Gastroesophageal sphincter (tissue), 4 donors: ENCODE results near the gene SAMD14. TPM values are rescaled to one million over a fixed set of nuclear protein-coding genes. Genes with fewer than 3 reads are reported as not detected.

Experiments
- ATAC-seq: fragments of 150-250 bp; one replicate; pipeline ENCODE4 v1.9.1; 2016; ENCODE audit warnings: mild to moderate bottlenecking, moderate library complexity
- H3K27ac ChIP-seq, 4 donors: fragments of 200-600 bp; sonication (generic) in 3 of 4; 1 replicate in 3 of 4; 2 replicates in 1 of 4; pipeline ENCODE4 v1.5.1; 2016 to 2019
- H3K27me3 ChIP-seq: fragments of 200-600 bp; sonication (generic); one replicate; pipeline ENCODE4 v1.5.1; 2019
- H3K36me3 ChIP-seq, 2 donors: fragments of 200-600 bp; sonication (generic); one replicate each; pipeline ENCODE4 v1.5.1; 2019; ENCODE audit warnings: control low read depth in 1 of 2
- H3K4me1 ChIP-seq, 3 donors: fragments of 200-600 bp; sonication (generic); 1 replicate in 2 of 3; 2 replicates in 1 of 3; pipeline ENCODE4 v1.5.1; 2016 to 2019; ENCODE audit warnings: control low read depth in 2 of 3
- H3K4me3 ChIP-seq, 2 donors: fragments of 200-600 bp; sonication (generic); one replicate each; pipeline ENCODE4 v1.5.1; 2019; ENCODE audit warnings: mild to moderate bottlenecking in 1 of 2, moderate library complexity in 1 of 2
- H3K9me3 ChIP-seq, 3 donors: fragments of 200-600 bp; sonication (generic); one replicate each; pipeline ENCODE4 v1.5.1; 2017 to 2019; ENCODE audit warnings: control low read depth in 2 of 3
- EP300 ChIP-seq: sonication (generic); formaldehyde crosslinking; IDR thresholded peaks from one replicate; pipeline ENCODE4 v1.6.1; 2017; ENCODE audit warnings: antibody characterized with exemption, mild to moderate bottlenecking
- POLR2A ChIP-seq, 2 donors: fragments of 450-650 bp; IDR thresholded peaks; one replicate each; pipeline ENCODE4 v1.6.1; 2017; ENCODE audit warnings: antibody characterized with exemption in 2 of 2, mild to moderate bottlenecking in 2 of 2, moderate library complexity in 1 of 2
- POLR2AphosphoS5 ChIP-seq: sonication (generic); formaldehyde crosslinking; IDR thresholded peaks from one replicate; pipeline ENCODE4 v1.6.1; 2017; ENCODE audit warnings: antibody characterized with exemption
- WGBS, 2 donors: methylation state at CpG; one replicate each; pipeline ENCODE4 v1.1.5; 2018; ENCODE audit warnings: low coverage in 1 of 2; 5-methylcytosine and 5-hydroxymethylcytosine counted together
- total RNA-seq, 4 donors: library from RNA; depleted of rRNA; stranded (reverse); fragments of >200 nt; gene quantifications; one replicate each; pipeline ENCODE4 v1.1.0, GENCODE V29; 2016
- TF ChIP-seq, protein P1 (sequence below), 4 experiments: fragments of 200-600 bp in 2 of 4; fragments of 450-650 bp in 2 of 4; sonication (generic) in 1 of 4; IDR thresholded peaks; one replicate each; pipeline ENCODE4 v1.5.1; 2017 to 2019; ENCODE audit warnings: antibody characterized with exemption in 4 of 4, mild to moderate bottlenecking in 2 of 4, moderate library complexity in 2 of 4

SAMD14 gene
- total RNA-seq, 4 donors from 2014 or later = 1.3 to 2.8 (median 2.3) TPM

- Histone ChIP-seq H3K27ac (peak overlapping the region in 2 of 4 donors; percentile 55 to 90), H3K9me3 (no peaks in the 10 kb centered on the region), H3K27me3 (no peaks in the 10 kb centered on the region), H3K4me3 (no peak overlapping the region), H3K4me1 (peaks cover 0 to 79% (median 27%) of the 10 kb centered on the region in 3 donors), H3K36me3 (peaks cover 0 to 26% of the 10 kb centered on the region in 2 donors)
- ATAC-seq = no peak
- 60 to 93% methylated on average over 1 to 2 of the region's 13 CpGs for WGBS, 2 donors
- TF ChIP-seq POLR2A (IDR thresholded peaks at IDR 0.05) = no peak
- no peak for TF ChIP-seq EP300
- TF ChIP-seq, protein P1, sequence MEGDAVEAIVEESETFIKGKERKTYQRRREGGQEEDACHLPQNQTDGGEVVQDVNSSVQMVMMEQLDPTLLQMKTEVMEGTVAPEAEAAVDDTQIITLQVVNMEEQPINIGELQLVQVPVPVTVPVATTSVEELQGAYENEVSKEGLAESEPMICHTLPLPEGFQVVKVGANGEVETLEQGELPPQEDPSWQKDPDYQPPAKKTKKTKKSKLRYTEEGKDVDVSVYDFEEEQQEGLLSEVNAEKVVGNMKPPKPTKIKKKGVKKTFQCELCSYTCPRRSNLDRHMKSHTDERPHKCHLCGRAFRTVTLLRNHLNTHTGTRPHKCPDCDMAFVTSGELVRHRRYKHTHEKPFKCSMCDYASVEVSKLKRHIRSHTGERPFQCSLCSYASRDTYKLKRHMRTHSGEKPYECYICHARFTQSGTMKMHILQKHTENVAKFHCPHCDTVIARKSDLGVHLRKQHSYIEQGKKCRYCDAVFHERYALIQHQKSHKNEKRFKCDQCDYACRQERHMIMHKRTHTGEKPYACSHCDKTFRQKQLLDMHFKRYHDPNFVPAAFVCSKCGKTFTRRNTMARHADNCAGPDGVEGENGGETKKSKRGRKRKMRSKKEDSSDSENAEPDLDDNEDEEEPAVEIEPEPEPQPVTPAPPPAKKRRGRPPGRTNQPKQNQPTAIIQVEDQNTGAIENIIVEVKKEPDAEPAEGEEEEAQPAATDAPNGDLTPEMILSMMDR (IDR thresholded peaks at IDR 0.05) = no peak
- TF ChIP-seq POLR2AphosphoS5 = no peak
Observed at GRCh38 chr17:50168319-50168718, 38.4 kb upstream of the SAMD14 start.

- Histone ChIP-seq H3K27me3 (no peaks in the 10 kb centered on the region), H3K4me1 (peaks cover 0 to 73% (median 23%) of the 10 kb centered on the region in 3 donors), H3K36me3 (peaks cover 0 to 26% of the 10 kb centered on the region in 2 donors), H3K4me3 (peak overlapping the region in 1 of 2 donors; percentile 54), H3K9me3 (no peaks in the 10 kb centered on the region), H3K27ac (peak overlapping the region in 2 of 4 donors; percentile 43 to 90)
- 81% methylated on average over 5 of the region's 19 CpGs; no CpG with 5 or more reads in 1 of the 2 donors for WGBS, 2 donors
- TF ChIP-seq POLR2A (IDR thresholded peaks at IDR 0.05) = no peak
- no peak for TF ChIP-seq POLR2AphosphoS5
- no peak for TF ChIP-seq EP300
- TF ChIP-seq, protein P1 (IDR thresholded peaks at IDR 0.05) = no peak
- ATAC-seq = no peak
Observed at GRCh38 chr17:50167371-50167770, 37.4 kb upstream of the SAMD14 start.

DNA sequence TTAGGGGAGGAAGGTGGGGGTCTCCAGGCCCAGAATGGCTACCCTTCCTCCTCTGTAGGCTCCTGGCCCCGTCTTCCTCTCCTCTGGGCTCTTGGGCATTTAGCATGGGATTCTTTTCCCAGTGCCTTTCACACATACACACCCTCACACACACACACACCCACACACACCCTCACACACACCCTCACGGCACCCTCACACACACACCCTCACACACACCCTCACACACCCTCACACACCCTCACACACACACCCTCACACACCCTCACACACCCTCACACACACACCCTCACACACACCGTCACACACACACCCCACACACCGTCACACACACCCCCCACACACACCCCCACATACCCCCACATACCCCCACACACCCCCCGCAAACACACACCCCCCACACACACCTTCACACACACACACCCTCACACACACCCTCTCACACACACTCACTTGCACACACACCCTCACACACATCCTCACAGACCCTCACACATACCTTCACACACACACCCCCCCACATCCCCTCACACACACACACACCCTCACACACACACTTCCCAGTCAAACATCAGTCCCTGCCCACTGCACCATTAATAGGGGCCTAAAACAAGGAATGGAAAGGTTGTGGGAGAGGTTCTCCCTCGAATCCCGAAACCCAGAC, 36.7 kb upstream of the SAMD14 start:
- WGBS, 2 donors = 40 to 48% methylated on average over 4 to 7 of the region's 7 CpGs
- TF ChIP-seq POLR2AphosphoS5 (no peak), POLR2A (IDR thresholded peaks at IDR 0.05) (no peak), EP300 (no peak)
- TF ChIP-seq, protein P1 (IDR thresholded peaks at IDR 0.05) = peak in 1 of 4 experiments; percentile 35
- Histone ChIP-seq H3K27ac (peak overlapping the region; percentile 88 to 94 (median 90)), H3K4me1 (peaks cover 0 to 78% (median 26%) of the 10 kb centered on the region in 3 donors), H3K36me3 (peaks cover 0 to 19% of the 10 kb centered on the region in 2 donors), H3K9me3 (no peaks in the 10 kb centered on the region), H3K27me3 (no peaks in the 10 kb centered on the region), H3K4me3 (peak overlapping the region; percentile 54 to 57)
- ATAC-seq = no peak

- peak; percentile 15 for TF ChIP-seq POLR2AphosphoS5
- TF ChIP-seq, protein P1 (IDR thresholded peaks at IDR 0.05) = peak in 2 of 4 experiments; percentile 23 to 40
- TF ChIP-seq POLR2A (IDR thresholded peaks at IDR 0.05) = peak in 1 of 2 donors; percentile 15
- no peak for TF ChIP-seq EP300
- peaks cover 0 to 82% (median 27%) of the 10 kb centered on the region in 3 donors for H3K4me1 ChIP-seq
- H3K36me3 ChIP-seq = peaks cover 0 to 13% of the 10 kb centered on the region in 2 donors
- 47 to 53% methylated on average over 3 of the region's 15 CpGs for WGBS, 2 donors
- no peaks in the 10 kb centered on the region for H3K27me3 ChIP-seq
- H3K27ac ChIP-seq = peak within 1 kb of the TSS; percentile 88 to 94 (median 90)
- peak; percentile 39 for ATAC-seq
- H3K9me3 ChIP-seq = no peaks in the 10 kb centered on the region
- H3K4me3 ChIP-seq = peak within 1 kb of the TSS; percentile 54 to 57
Observed at GRCh38 chr17:50165867-50166517, 36.0 kb upstream of the SAMD14 start, which contains the start of gene SGCA. TSS of gene SGCA (plus strand) at chr17:50166005. CDS start at chr17:50166041, 36 bp downstream.
